ENCODE data around the gene PPIE.

The PPIE gene

DNA sequence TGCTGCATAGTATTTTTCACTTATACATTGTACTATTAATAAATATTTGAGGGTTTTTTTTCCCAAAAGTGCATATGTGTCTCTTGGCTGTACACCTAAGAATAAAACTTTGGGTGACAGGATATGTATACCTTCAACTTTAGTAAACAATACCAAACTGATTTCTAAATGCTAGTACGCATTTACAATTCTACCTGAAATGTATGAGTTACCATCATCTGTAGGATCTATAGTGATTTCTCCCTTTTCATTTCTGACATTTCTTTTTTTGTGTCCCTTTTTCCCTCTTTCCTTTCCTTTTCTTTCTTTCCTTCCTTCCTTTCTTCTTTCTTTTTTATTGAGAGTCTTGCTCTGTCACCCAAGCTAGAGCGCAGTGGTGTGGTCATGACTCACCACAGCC lies 66.7 kb downstream of the PPIE start:
- no peak for DNase-seq (ENCODE audit: low read depth, low spot score)

GRCh38 chr1:39808784-39809517 lies 70.3 kb downstream of the PPIE start:
- DNase-seq (ENCODE audit: low read depth, low spot score), result no peak

- no peak for DNase-seq (ENCODE audit: low read depth, low spot score)
Measured at GRCh38 chr1:39812913-39813312, 74.2 kb downstream of the PPIE start.

Measured in activated CD4-positive, CD25-positive, alpha-beta regulatory T cell treated with anti-CD3 and anti-CD28 coated beads, Interleukin-2, amount 50 U/mL, for 16 hours (primary cell).